ENCODE results near the gene ESF1.

GRCh38 chr20:13814672-13815071 lies 30.0 kb upstream of the ESF1 start:
- no peak for TF ChIP-seq EP300 (IDR thresholded peaks at IDR 0.05)
- no peak for TF ChIP-seq CTCF (IDR thresholded peaks at IDR 0.05)
- TF ChIP-seq POLR2A (IDR thresholded peaks at IDR 0.05) = no peak
- no peak for TF ChIP-seq POLR2AphosphoS5 (IDR thresholded peaks at IDR 0.05)

Measured in upper lobe of left lung (tissue), 4 donors.